IMR-90 (cell line): ENCODE measurements around the gene UBE2J1.

Experiments
- BHLHE40 ChIP-seq: fragments of 150-350 bp; IDR thresholded peaks from 2 replicates; pipeline ENCODE4 v1.6.1; 2016; ENCODE audit warnings: mild to moderate bottlenecking, low read depth, low read length
- FOS ChIP-seq: fragments of 150-350 bp; IDR thresholded peaks from 2 replicates; pipeline ENCODE4 v1.6.1; 2016; ENCODE audit warnings: low read depth, low read length
- MAFK ChIP-seq: IDR thresholded peaks from 2 replicates; pipeline ENCODE4 v1.6.1; 2012; ENCODE audit warnings: low read depth, low read length, improper control_type of control experiment
- POLR2A ChIP-seq: IDR thresholded peaks from 2 replicates; pipeline ENCODE4 v1.6.1; 2012; ENCODE audit warnings: mild to moderate bottlenecking, low read depth, low read length
- RCOR1 ChIP-seq: IDR thresholded peaks from 2 replicates; pipeline ENCODE4 v1.6.1; 2012; ENCODE audit warnings: mild to moderate bottlenecking, low read length, improper control_type of control experiment; ENCODE audit not compliant: insufficient replicate concordance
- SMC3 ChIP-seq: fragments of 150-350 bp; IDR thresholded peaks from 2 replicates; pipeline ENCODE4 v1.6.1; 2016; ENCODE audit warnings: low read depth, mild to moderate bottlenecking, antibody characterized with exemption, low read length, moderate library complexity
- TF ChIP-seq, protein P1 (sequence below): conservative IDR thresholded peaks from 2 replicates; pipeline ENCODE4 v1.5.1; 2012; ENCODE audit warnings: mild to moderate bottlenecking, low read depth, low read length, improper control_type of control experiment

DNA sequence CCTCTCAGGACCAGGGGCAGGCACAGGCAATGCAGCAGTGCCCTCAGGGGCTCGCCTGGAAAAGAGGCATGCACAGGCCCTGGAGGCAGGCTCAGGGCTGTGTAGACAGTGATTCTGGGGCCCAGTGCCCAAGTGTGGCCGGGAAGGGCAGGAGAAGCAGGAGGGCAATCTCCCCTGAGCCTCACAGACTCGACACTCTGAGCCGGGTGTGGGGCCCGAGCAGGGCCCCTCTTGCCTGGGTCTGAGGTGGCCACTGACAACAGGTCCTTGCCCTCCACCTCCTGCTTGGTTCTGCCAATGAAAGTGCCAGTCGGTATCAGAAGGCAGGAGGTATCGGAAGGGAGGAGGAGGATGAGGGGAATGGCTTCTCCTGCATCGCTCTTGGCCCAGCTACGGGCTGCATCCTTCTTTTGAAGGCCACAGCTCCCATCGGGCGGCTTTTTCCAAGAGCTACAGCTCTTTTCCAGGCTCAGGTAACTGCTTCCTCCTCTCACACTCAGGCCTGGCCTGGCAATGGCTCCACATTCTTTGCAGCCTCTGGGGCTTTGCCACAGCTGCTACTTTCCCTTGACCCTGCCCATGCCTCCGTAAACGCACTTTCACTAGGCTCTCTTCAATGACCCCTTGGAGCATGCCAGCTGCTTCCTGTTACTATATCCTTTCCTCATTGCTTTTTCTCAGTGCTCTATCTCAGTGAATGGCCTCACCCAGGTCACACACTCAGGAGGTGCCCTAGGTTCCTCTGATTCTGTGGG, 61.9 kb downstream of the UBE2J1 start:
- TF ChIP-seq, protein P1, sequence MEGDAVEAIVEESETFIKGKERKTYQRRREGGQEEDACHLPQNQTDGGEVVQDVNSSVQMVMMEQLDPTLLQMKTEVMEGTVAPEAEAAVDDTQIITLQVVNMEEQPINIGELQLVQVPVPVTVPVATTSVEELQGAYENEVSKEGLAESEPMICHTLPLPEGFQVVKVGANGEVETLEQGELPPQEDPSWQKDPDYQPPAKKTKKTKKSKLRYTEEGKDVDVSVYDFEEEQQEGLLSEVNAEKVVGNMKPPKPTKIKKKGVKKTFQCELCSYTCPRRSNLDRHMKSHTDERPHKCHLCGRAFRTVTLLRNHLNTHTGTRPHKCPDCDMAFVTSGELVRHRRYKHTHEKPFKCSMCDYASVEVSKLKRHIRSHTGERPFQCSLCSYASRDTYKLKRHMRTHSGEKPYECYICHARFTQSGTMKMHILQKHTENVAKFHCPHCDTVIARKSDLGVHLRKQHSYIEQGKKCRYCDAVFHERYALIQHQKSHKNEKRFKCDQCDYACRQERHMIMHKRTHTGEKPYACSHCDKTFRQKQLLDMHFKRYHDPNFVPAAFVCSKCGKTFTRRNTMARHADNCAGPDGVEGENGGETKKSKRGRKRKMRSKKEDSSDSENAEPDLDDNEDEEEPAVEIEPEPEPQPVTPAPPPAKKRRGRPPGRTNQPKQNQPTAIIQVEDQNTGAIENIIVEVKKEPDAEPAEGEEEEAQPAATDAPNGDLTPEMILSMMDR, result no peak
- TF ChIP-seq FOS, result no peak
- TF ChIP-seq SMC3, result no peak
- no peak for TF ChIP-seq MAFK
- TF ChIP-seq RCOR1, result no peak
- no peak for TF ChIP-seq POLR2A
- TF ChIP-seq BHLHE40, result no peak
